HG03175 (cell line): ENCODE data around the gene PPP1R17.

Source experiments
- ATAC-seq: cut with Tn5 transposase; IDR thresholded peaks from one replicate; pipeline ENCODE4 v1.9.1; 2021; ENCODE audit warnings: mild to moderate bottlenecking, moderate library complexity; ENCODE audit not compliant: unreplicated experiment

Gene PPP1R17

GRCh38 chr7:31687024-31687748, at the start of gene PPP1R17:
PPP1R17 (plus strand) TSS chr7:31687215; CDS start chr7:31692442, 5,227 bp downstream.
- no peak for ATAC-seq

- no peak for ATAC-seq
Measured at GRCh38 chr7:31640381-31640780, 46.6 kb upstream of the PPP1R17 start.

GRCh38 chr7:31642681-31643115, 44.3 kb upstream of the PPP1R17 start:
- ATAC-seq, result no peak

GRCh38 chr7:31646942-31647341, 40.1 kb upstream of the PPP1R17 start:
- no peak for ATAC-seq

GRCh38 chr7:31647511-31647910, 39.5 kb upstream of the PPP1R17 start:
- ATAC-seq, result no peak

- ATAC-seq, result no peak
Measured at GRCh38 chr7:31648288-31648687, 38.7 kb upstream of the PPP1R17 start.

GRCh38 chr7:31648880-31649279, 38.1 kb upstream of the PPP1R17 start:
- no peak for ATAC-seq

GRCh38 chr7:31651234-31652062, 35.6 kb upstream of the PPP1R17 start:
- ATAC-seq, result no peak

- ATAC-seq, result no peak
Measured at GRCh38 chr7:31652063-31652326, 35.0 kb upstream of the PPP1R17 start.

GRCh38 chr7:31663072-31663471, 23.9 kb upstream of the PPP1R17 start:
- ATAC-seq, result no peak

- ATAC-seq, result no peak
Measured at GRCh38 chr7:31664890-31665289, 22.1 kb upstream of the PPP1R17 start.

GRCh38 chr7:31665546-31665945, 21.5 kb upstream of the PPP1R17 start:
- ATAC-seq, result no peak

GRCh38 chr7:31669461-31669860, 17.6 kb upstream of the PPP1R17 start:
- ATAC-seq, result no peak

- ATAC-seq, result no peak
Measured at GRCh38 chr7:31679574-31680305, 7.3 kb upstream of the PPP1R17 start.

- ATAC-seq, result no peak
Measured at GRCh38 chr7:31683445-31684225, 3.4 kb upstream of the PPP1R17 start.

GRCh38 chr7:31688372-31688771, 1.4 kb downstream of the PPP1R17 start:
- peak; percentile 95 for ATAC-seq

- no peak for ATAC-seq
Measured at GRCh38 chr7:31688996-31689395, 2.0 kb downstream of the PPP1R17 start.

GRCh38 chr7:31690935-31691334, 3.9 kb downstream of the PPP1R17 start:
- ATAC-seq, result no peak

GRCh38 chr7:31692451-31692850, 5.4 kb downstream of the PPP1R17 start:
- no peak for ATAC-seq

GRCh38 chr7:31692871-31693270, 5.9 kb downstream of the PPP1R17 start:
- no peak for ATAC-seq
